Hepatocyte (in vitro differentiated cells): Measurements from ENCODE around the gene KRT8.

Experiments
- EZH2 ChIP-seq: fragments of 200-600 bp; sonication (generic); IDR thresholded peaks from 2 replicates; pipeline ENCODE4 v1.6.1; 2016; ENCODE audit warnings: antibody characterized with exemption, mild to moderate bottlenecking, borderline replicate concordance
- TF ChIP-seq, protein P1 (sequence below): fragments of 200-600 bp; sonication (generic); IDR thresholded peaks from 2 replicates; pipeline ENCODE4 v1.5.1; 2016; ENCODE audit warnings: antibody characterized with exemption, mild to moderate bottlenecking; ENCODE audit not compliant: poor library complexity

DNA sequence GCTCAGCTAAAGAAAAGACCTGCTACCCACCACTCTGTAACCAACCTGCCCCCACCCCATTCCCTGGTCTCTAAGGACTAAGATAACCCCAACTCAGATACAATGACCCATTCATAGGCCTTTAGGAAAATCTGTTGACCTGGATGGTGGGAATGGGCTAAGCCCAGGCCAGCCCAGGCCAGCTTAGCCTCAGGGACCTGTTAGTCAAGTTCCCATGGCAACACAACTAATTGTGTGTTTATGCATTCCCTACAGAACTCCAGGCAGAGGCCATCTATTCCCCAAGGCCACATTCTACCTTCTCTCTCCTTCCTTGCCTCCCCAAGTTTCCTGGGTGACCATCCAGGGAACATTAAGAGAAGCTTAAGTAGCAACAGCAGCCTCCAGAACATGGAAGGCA lies 16.1 kb upstream of the KRT8 start:
- TF ChIP-seq, protein P1, sequence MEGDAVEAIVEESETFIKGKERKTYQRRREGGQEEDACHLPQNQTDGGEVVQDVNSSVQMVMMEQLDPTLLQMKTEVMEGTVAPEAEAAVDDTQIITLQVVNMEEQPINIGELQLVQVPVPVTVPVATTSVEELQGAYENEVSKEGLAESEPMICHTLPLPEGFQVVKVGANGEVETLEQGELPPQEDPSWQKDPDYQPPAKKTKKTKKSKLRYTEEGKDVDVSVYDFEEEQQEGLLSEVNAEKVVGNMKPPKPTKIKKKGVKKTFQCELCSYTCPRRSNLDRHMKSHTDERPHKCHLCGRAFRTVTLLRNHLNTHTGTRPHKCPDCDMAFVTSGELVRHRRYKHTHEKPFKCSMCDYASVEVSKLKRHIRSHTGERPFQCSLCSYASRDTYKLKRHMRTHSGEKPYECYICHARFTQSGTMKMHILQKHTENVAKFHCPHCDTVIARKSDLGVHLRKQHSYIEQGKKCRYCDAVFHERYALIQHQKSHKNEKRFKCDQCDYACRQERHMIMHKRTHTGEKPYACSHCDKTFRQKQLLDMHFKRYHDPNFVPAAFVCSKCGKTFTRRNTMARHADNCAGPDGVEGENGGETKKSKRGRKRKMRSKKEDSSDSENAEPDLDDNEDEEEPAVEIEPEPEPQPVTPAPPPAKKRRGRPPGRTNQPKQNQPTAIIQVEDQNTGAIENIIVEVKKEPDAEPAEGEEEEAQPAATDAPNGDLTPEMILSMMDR, result no peak
- no peak for TF ChIP-seq EZH2
